ENCODE measurements around the gene MCRIP2. TPM values are rescaled to one million over a fixed set of nuclear protein-coding genes. Genes with fewer than 3 reads are reported as not detected.

Gene MCRIP2
- total and polyA plus RNA-seq, 7 donors: 52.1 to 132 (median 63.4) TPM

- Histone ChIP-seq H3K27me3 (no peaks in the 10 kb centered on the region), H3K27ac (peak overlapping the region; percentile 82 to 87 (median 83)), H3K4me3 (peak overlapping the region; percentile 49 to 83 (median 79)), H3K9me3 (no peaks in the 10 kb centered on the region), H3K4me1 (peaks cover 0 to 75% (median 69%) of the 10 kb centered on the region in 4 donors), H3K36me3 (peaks cover 14 to 41% (median 21%) of the 10 kb centered on the region in 4 donors)
- intact Hi-C loops (cut with DNase I): loop anchor here (2.0 to 10.0 kb wide), 2 partner anchors 36 to 1090 kb away; partner anchors contain the start of genes ANTKMT, EME2, MRPS34 and NME3
- peak; percentile 77 for DNase-seq
- no peak for TF ChIP-seq CTCF (IDR thresholded peaks at IDR 0.05)
- TF ChIP-seq EP300 (IDR thresholded peaks at IDR 0.05): no peak
- TF ChIP-seq POLR2A (IDR thresholded peaks at IDR 0.05): no peak
- no peak for TF ChIP-seq POLR2AphosphoS5 (IDR thresholded peaks at IDR 0.05)
- whole genome bisulfite sequencing, 2 donors: 92 to 95% methylated on average over 61 of the region's 61 CpGs
Observed at GRCh38 chr16:684961-685696, 43.5 kb downstream of the MCRIP2 start.

- Histone ChIP-seq H3K36me3 (peaks cover 14 to 41% (median 21%) of the 10 kb centered on the region in 4 donors), H3K27me3 (no peaks in the 10 kb centered on the region), H3K27ac (no peak overlapping the region), H3K9me3 (no peaks in the 10 kb centered on the region), H3K4me1 (peaks cover 0 to 76% (median 71%) of the 10 kb centered on the region in 4 donors), H3K4me3 (no peak overlapping the region)
- no peak for TF ChIP-seq EP300 (IDR thresholded peaks at IDR 0.05)
- TF ChIP-seq POLR2A (IDR thresholded peaks at IDR 0.05): no peak
- TF ChIP-seq POLR2AphosphoS5 (IDR thresholded peaks at IDR 0.05): no peak
- no peak for TF ChIP-seq CTCF (IDR thresholded peaks at IDR 0.05)
- WGBS, 2 donors: 44 to 72% methylated on average over 10 of the region's 10 CpGs
- intact Hi-C loops (cut with DNase I): loop anchor here (2.0 to 10.0 kb wide), 2 partner anchors 35 to 1089 kb away; partner anchors contain the start of genes ANTKMT, EME2, MRPS34 and NME3
- no peak for DNase-seq
Observed at GRCh38 chr16:685967-686366, 44.3 kb downstream of the MCRIP2 start.

GRCh38 chr16:686459-687260 is 45.0 kb downstream of the MCRIP2 start:
- Histone ChIP-seq H3K9me3 (no peaks in the 10 kb centered on the region), H3K27ac (no peak overlapping the region), H3K27me3 (peaks cover 0 to 2% (median 0%) of the 10 kb centered on the region in 3 donors), H3K4me3 (no peak overlapping the region), H3K36me3 (peaks cover 11 to 40% (median 20%) of the 10 kb centered on the region in 4 donors), H3K4me1 (peaks cover 0 to 71% (median 64%) of the 10 kb centered on the region in 4 donors)
- intact Hi-C loops (cut with DNase I): loop anchor here (10.0 kb wide), 1 partner anchor 1088 kb away; the partner anchor contains the start of genes EME2, MRPS34 and NME3
- no peak for TF ChIP-seq POLR2AphosphoS5 (IDR thresholded peaks at IDR 0.05)
- TF ChIP-seq EP300 (IDR thresholded peaks at IDR 0.05): no peak
- no peak for TF ChIP-seq POLR2A (IDR thresholded peaks at IDR 0.05)
- no peak for TF ChIP-seq CTCF (IDR thresholded peaks at IDR 0.05)
- WGBS, 2 donors: 95 to 96% methylated on average over 51 of the region's 51 CpGs
- DNase-seq: no peak

- no peak overlapping the region for H3K27ac ChIP-seq
- no peak overlapping the region for H3K4me3 ChIP-seq
- 92 to 93% methylated on average over 19 of the region's 19 CpGs for WGBS, 2 donors
- peaks cover 3 to 31% (median 11%) of the 10 kb centered on the region in 4 donors for H3K36me3 ChIP-seq
- TF ChIP-seq CTCF (IDR thresholded peaks at IDR 0.05) (no peak), EP300 (IDR thresholded peaks at IDR 0.05) (no peak), POLR2A (IDR thresholded peaks at IDR 0.05) (no peak), POLR2AphosphoS5 (IDR thresholded peaks at IDR 0.05) (no peak)
- no peaks in the 10 kb centered on the region for H3K9me3 ChIP-seq
- H3K27me3 ChIP-seq: peaks cover 0 to 10% (median 0%) of the 10 kb centered on the region in 3 donors
- DNase-seq: no peak
- intact Hi-C loops (cut with DNase I): loop anchor here (10.0 kb wide), 1 partner anchor 1087 kb away; the partner anchor contains the start of genes EME2, MRPS34 and NME3
- H3K4me1 ChIP-seq: peaks cover 0 to 63% (median 56%) of the 10 kb centered on the region in 4 donors
Observed at GRCh38 chr16:687499-687898, 45.9 kb downstream of the MCRIP2 start.

Data from sigmoid colon (tissue), 7 donors.